ENCODE data around the gene CYSRT1. TPM values are rescaled to one million over a fixed set of nuclear protein-coding genes. Genes with fewer than 3 reads are reported as not detected.
A peak's percentile ranks its signal among the peaks of the same experiment; 100 is the strongest.

The CYSRT1 gene
- total RNA-seq, 1 experiment from 2014 or later: 1.0 TPM

DNA sequence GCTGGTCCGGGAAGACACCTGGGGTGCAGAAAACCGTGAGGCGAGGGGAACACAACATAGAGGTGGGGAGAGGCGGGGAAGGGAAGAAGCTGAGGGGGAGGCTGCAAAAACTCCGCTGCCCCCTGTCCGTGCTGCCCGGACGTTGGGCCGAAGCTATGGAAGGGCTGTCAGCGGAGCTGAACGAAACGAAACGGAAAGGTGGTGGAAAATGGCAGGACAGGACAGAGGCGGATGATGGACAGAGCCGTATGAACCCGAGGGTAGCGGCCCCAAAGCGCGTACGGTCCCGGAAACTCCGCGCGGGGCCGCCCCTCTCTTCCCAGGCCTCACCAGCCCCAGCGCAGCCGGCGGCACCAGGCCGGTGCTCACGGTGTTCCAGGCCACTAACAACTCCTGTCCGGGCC, 36.9 kb upstream of the CYSRT1 start:
- no peak overlapping the region for H2BK5ac ChIP-seq (ENCODE audit: insufficient read length, low read length)
- Mint-ChIP-seq H3K27ac (peak overlapping the region; percentile 40 to 95 (median 88); a peak in 5 of 7 replicates), H3K27me3 (ENCODE audit: low read depth) (no peaks in the 10 kb centered on the region)

More for the DNA sequence above, 36.9 kb upstream of the CYSRT1 start:
- H4K91ac ChIP-seq (ENCODE audit: insufficient read length, low read depth, low read length): no peak overlapping the region
- no peak overlapping the region for H3K4ac ChIP-seq (ENCODE audit: low read depth, low read length)
- Mint-ChIP-seq H3K4me1 (peaks cover 17 to 22% of the 10 kb centered on the region in 2 experiments), H3K4me3 (peak overlapping the region; percentile 90 to 97), H3K36me3 (ENCODE audit: insufficient read depth in 1 of 3, low read depth in 3 of 3) (peaks cover 7 to 56% (median 43%) of the 10 kb centered on the region in 3 experiments; a peak in 6 of 7 replicates), H3K9me3 (no peaks in the 10 kb centered on the region)
- TF ChIP-seq, protein P1, sequence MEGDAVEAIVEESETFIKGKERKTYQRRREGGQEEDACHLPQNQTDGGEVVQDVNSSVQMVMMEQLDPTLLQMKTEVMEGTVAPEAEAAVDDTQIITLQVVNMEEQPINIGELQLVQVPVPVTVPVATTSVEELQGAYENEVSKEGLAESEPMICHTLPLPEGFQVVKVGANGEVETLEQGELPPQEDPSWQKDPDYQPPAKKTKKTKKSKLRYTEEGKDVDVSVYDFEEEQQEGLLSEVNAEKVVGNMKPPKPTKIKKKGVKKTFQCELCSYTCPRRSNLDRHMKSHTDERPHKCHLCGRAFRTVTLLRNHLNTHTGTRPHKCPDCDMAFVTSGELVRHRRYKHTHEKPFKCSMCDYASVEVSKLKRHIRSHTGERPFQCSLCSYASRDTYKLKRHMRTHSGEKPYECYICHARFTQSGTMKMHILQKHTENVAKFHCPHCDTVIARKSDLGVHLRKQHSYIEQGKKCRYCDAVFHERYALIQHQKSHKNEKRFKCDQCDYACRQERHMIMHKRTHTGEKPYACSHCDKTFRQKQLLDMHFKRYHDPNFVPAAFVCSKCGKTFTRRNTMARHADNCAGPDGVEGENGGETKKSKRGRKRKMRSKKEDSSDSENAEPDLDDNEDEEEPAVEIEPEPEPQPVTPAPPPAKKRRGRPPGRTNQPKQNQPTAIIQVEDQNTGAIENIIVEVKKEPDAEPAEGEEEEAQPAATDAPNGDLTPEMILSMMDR (conservative IDR thresholded peaks at IDR 0.05): no peak
- no peak overlapping the region for H3T11ph ChIP-seq (ENCODE audit: low read length)
- H3K56ac ChIP-seq (ENCODE audit: insufficient read length, low read depth, low read length): no peak overlapping the region
- no peaks in the 10 kb centered on the region for H3K9me3 ChIP-seq (ENCODE audit: control insufficient read depth, low read depth, low read length)
- no peak overlapping the region for H2AFZ ChIP-seq (ENCODE audit: low read length)
- H3K27me3 ChIP-seq (ENCODE audit: insufficient read depth, low read length): no peaks in the 10 kb centered on the region
- H3K18ac ChIP-seq (ENCODE audit: insufficient read length, low read depth, low read length): peak overlapping the region; percentile 37
- H2AK5ac ChIP-seq (ENCODE audit: insufficient read length, low read length): no peak overlapping the region
- no peak overlapping the region for H3K14ac ChIP-seq (ENCODE audit: insufficient read depth, low read length)
- no peak overlapping the region for H2BK20ac ChIP-seq (ENCODE audit: low read depth, low read length, poor library complexity, severe bottlenecking)
- peaks cover 13% of the 10 kb centered on the region for H3K23me2 ChIP-seq (ENCODE audit: insufficient read length, low read depth, low read length, poor library complexity, severe bottlenecking)
- peak overlapping the region; percentile 82 for H3K4me2 ChIP-seq (ENCODE audit: insufficient read depth, insufficient read length, low read length)
- no peak overlapping the region for H2BK15ac ChIP-seq (ENCODE audit: low read depth, low read length)
- peaks cover 6% of the 10 kb centered on the region for H3K79me1 ChIP-seq (ENCODE audit: insufficient read depth, low read depth, low read length, poor library complexity, severe bottlenecking)
- H2BK120ac ChIP-seq (ENCODE audit: low read depth, low read length, poor library complexity, severe bottlenecking): no peak overlapping the region
- DNase-seq: no peak
- H4K20me1 ChIP-seq (ENCODE audit: control insufficient read depth, insufficient read depth, insufficient read length): peaks cover 2% of the 10 kb centered on the region
- H2BK12ac ChIP-seq (ENCODE audit: insufficient read length, low read depth, low read length): no peak overlapping the region
- peak overlapping the region; percentile 41 for H3K9ac ChIP-seq (ENCODE audit: extremely low read depth, insufficient read length, low read length)
- no peak overlapping the region for H4K5ac ChIP-seq (ENCODE audit: insufficient read length, low read depth, low read length)
- H3K4me1 ChIP-seq (ENCODE audit: insufficient read depth, low read length): peaks cover 5% of the 10 kb centered on the region; the same call in 1 of the 2 replicates
- no peak overlapping the region for H3K23ac ChIP-seq (ENCODE audit: insufficient read length, low read depth, low read length)
- no CpG with 5 or more reads among the region's 31 CpGs for WGBS (ENCODE audit: extremely low coverage, insufficient read length, low lambda C conversion rate)
- no peak overlapping the region for H3K27ac ChIP-seq (ENCODE audit: insufficient read length, low read depth, low read length)
- no peak overlapping the region for H4K8ac ChIP-seq (replicated peaks; ENCODE audit: insufficient read length, low read depth, low read length)
- H3K79me2 ChIP-seq (ENCODE audit: insufficient read depth, low read length): peaks cover 10% of the 10 kb centered on the region; the same call in 1 of the 2 replicates

All from H9 (cell line).